Adipocyte (in vitro differentiated cells): ENCODE data around the gene PRSS12.
"Not testable (repeated sequence)": the region's sequence is repeated elsewhere in the genome, so short reads cannot be mapped to it uniquely, and the experiment has no call there.

Experiments
- DNase-seq: peaks from one replicate; pipeline ENCODE4 v3.0.0-alpha.2; 2015; ENCODE audit warnings: low read depth
- H3K27me3 ChIP-seq: replicated peaks from 2 replicates; pipeline ENCODE4 v1.7.0; 2013; ENCODE audit warnings: mild to moderate bottlenecking, low read length, moderate library complexity; ENCODE audit not compliant: control insufficient read depth, insufficient read depth
- H3K36me3 ChIP-seq: 2 replicates; pipeline ENCODE4 v1.7.0; 2013; ENCODE audit warnings: low read length, mild to moderate bottlenecking, moderate library complexity; ENCODE audit not compliant: control insufficient read depth, insufficient read depth, severe bottlenecking
- H3K4me1 ChIP-seq: 2 replicates; pipeline ENCODE4 v1.7.0; 2013; ENCODE audit warnings: mild to moderate bottlenecking, low read length, moderate library complexity; ENCODE audit not compliant: control insufficient read depth, insufficient read depth
- H3K4me3 ChIP-seq: 2 replicates; pipeline ENCODE4 v1.7.0; 2013; ENCODE audit warnings: mild to moderate bottlenecking, low read length, moderate library complexity
- H3K9ac ChIP-seq: 2 replicates; pipeline ENCODE4 v1.7.0; 2013; ENCODE audit warnings: mild to moderate bottlenecking, low read length, moderate library complexity
- H3K9me3 ChIP-seq: 2 replicates; pipeline ENCODE4 v1.7.0; 2013; ENCODE audit warnings: mild to moderate bottlenecking, low read length, moderate library complexity; ENCODE audit not compliant: control insufficient read depth

Gene PRSS12

DNA sequence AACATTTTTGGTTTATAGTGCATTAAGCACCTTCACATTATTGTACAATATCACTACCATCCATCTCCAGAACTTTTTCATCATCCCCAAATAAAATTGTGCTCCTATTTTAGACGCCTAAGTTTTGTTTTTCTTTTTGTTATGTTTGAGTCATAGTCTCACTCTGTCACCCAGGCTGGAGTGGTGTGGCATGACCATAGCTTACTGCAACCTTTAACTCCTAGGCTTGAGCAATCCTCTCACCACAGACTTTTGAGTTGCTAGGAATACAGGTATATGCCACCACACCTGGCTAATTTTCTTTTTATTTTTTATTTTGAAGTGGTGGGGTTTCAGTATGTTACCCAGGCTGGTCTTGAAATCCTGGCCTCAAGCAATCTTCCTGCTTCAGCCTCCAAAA lies 33.9 kb downstream of the PRSS12 start:
- no peaks in the 10 kb centered on the region for H3K27me3 ChIP-seq
- no peaks in the 10 kb centered on the region for H3K9me3 ChIP-seq
- H3K9ac ChIP-seq = no peak overlapping the region
- no peak overlapping the region for H3K4me3 ChIP-seq
- no peaks in the 10 kb centered on the region for H3K4me1 ChIP-seq
- no peaks in the 10 kb centered on the region for H3K36me3 ChIP-seq
- no peak for DNase-seq

DNA sequence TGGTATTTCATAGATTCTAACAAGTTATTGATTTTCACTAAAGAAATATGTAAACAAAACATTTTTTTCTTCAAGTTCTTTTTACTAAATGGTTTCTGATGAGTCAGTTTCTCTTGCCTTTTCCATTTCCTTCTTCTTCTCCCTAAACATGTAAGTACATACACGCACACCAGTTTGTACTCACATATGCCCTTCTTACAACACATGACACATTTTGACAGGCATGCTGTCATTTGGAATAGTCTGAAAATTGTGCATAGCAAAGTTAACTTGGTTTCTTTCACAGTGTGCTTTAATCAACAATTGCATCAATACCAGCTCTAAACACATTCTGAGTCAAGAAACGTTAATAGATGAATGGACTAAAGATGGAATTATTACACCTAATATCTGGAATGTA lies 35.1 kb downstream of the PRSS12 start:
- no peaks in the 10 kb centered on the region for H3K36me3 ChIP-seq
- no peak overlapping the region for H3K9ac ChIP-seq
- no peak overlapping the region for H3K4me3 ChIP-seq
- no peaks in the 10 kb centered on the region for H3K4me1 ChIP-seq
- DNase-seq = no peak
- no peaks in the 10 kb centered on the region for H3K27me3 ChIP-seq
- H3K9me3 ChIP-seq = no peaks in the 10 kb centered on the region

DNA sequence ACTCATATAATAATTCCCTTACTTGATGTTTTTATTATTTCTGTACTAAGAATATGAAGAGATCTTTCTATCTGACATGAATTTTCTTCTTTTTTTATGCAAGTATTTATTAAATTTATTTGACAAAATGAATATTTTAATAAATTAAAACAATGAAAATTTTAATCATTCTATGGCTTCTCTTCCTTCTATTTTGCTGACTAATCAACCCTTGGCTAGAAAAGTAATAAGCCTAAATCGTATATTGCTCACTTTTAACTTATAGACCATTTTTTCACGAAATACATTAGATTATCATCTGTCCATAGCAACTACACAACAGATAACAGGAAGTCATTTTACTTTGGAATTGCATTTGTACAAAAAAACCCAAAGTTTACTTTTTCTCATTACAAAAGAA lies 38.6 kb downstream of the PRSS12 start:
- Histone ChIP-seq H3K36me3 (no peaks in the 10 kb centered on the region), H3K9ac (no peak overlapping the region), H3K4me3 (no peak overlapping the region), H3K9me3 (no peaks in the 10 kb centered on the region), H3K4me1 (no peaks in the 10 kb centered on the region), H3K27me3 (no peaks in the 10 kb centered on the region)
- no peak for DNase-seq

DNA sequence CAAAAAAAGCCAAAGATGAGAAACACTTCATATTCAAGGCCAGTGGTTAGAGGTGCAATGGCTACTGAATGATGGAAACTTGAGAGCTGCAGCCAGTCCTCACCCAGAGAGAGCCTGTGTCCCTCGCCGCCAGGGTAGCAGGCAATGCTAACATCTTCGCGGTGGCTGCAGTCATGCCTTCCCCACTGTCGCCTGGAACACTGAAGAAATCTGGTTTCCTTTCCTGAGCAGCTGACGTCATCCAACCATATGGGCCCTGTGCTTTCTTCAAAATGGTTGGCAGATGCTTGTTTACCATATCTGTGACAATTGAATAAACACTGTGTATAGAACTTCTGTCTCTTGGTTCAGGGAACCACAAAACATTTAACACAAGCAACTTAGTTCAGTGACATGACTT lies 39.7 kb downstream of the PRSS12 start:
- no peak for DNase-seq

DNA sequence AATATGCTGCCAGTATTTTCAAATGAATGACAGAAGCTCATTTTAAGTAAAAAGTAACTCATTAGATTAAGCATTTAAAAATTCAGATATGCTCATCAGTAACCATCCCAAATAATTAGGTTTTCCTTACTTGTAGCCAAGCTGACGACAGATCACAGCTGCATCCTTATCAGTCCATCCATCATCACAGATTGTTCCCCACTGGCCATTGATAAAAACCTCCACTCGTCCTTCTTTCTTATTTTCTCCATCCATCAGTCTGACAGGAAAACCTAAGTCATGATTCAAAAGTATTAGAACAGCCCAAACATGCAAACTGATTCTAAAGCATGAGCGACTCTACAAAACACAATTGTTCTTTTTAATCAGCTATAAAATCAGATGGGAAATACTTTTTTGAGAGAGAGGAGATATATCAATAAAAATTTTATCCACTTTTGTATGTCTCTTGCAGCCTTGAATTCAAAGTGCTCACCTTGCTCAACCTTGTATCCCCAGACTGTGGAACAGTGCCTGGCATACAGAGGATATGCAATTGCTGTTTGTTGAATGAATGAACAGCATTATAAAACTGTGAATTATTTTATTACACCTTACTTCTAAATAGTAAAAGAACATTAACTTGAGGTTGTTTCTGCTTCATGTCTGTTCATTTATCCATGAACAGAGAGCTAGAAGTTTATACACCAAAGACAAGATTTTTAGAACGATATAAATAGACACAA lies 44.3 kb downstream of the PRSS12 start:
- no peak overlapping the region for H3K4me3 ChIP-seq
- H3K27me3 ChIP-seq = no peaks in the 10 kb centered on the region
- DNase-seq = no peak
- H3K36me3 ChIP-seq = no peaks in the 10 kb centered on the region
- no peak overlapping the region for H3K9ac ChIP-seq
- H3K4me1 ChIP-seq = no peaks in the 10 kb centered on the region
- H3K9me3 ChIP-seq = no peaks in the 10 kb centered on the region

More for the DNA sequence above, 39.7 kb downstream of the PRSS12 start:
- H3K4me1 ChIP-seq = no peaks in the 10 kb centered on the region
- H3K36me3 ChIP-seq = no peaks in the 10 kb centered on the region
- no peak overlapping the region for H3K4me3 ChIP-seq
- no peaks in the 10 kb centered on the region for H3K9me3 ChIP-seq
- no peaks in the 10 kb centered on the region for H3K27me3 ChIP-seq
- H3K9ac ChIP-seq = no peak overlapping the region

DNA sequence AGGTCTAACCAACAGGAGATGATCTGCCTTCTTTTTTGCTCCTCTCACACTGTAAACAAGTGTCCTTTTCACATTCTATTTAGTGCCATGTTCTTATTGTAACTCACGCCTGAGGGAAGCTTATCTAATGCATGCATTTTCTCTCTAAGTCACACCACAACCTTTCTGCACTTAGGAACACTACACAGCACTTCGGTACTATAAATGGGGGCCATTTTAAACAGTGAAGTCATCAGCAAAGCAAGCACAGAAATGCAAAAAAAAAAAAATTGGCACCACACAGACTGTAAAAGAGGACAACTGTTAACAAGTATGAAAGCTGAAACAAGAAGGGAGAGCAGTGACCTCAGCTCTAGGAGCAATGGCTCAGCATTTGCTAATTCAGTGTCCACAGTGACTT lies 45.2 kb downstream of the PRSS12 start:
- H3K9me3 ChIP-seq = no peaks in the 10 kb centered on the region
- no peaks in the 10 kb centered on the region for H3K27me3 ChIP-seq
- DNase-seq = no peak
- H3K4me1 ChIP-seq = no peaks in the 10 kb centered on the region
- H3K36me3 ChIP-seq = no peaks in the 10 kb centered on the region
- no peak overlapping the region for H3K4me3 ChIP-seq
- no peak overlapping the region for H3K9ac ChIP-seq

DNA sequence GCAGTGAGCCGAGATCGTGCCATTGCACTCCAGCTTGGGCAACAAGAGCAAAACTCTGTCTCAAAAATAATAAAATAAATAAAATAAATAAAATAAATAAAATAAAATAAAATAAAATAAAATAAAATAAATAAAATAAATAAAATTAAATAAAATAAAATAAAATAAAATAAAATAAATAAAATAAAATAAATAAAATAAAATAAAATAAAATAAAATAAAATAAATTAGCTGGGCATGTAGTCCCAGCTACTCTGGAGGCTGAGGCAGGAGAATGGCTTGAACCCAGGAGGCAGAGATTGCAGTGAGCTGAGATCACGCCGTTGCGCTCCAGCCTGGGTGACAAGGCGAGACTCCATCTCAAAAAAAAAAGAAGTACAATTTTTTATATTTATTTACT lies 53.2 kb downstream of the PRSS12 start:
- H3K4me3 ChIP-seq = not testable (repeated sequence)

DNA sequence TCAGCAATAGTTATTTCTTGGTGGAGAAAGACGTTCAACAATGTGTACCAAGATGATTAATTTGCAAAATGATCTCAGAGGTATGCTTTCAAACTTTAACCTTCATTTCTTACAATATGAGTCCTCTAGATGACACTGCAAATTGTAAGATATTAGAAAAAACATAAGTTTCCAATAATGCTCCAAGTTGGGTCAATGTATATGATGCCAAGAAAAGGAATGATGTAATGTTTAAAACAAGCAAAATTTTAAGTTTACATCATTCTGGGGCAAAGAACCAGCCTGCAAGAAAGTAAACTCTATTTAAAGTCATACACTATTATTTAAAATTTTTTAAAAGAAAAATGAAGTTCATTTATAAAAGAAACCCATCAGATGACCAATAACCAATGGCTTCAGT lies 56.1 kb downstream of the PRSS12 start:
- DNase-seq = no peak
- Histone ChIP-seq H3K4me3 (no peak overlapping the region), H3K9ac (no peak overlapping the region), H3K27me3 (no peaks in the 10 kb centered on the region), H3K4me1 (no peaks in the 10 kb centered on the region), H3K9me3 (no peaks in the 10 kb centered on the region), H3K36me3 (no peaks in the 10 kb centered on the region)

More for the DNA sequence above, 53.2 kb downstream of the PRSS12 start:
- H3K9ac ChIP-seq, H3K27me3 ChIP-seq, DNase-seq, H3K4me1 ChIP-seq, H3K36me3 ChIP-seq, H3K9me3 ChIP-seq: not testable (repeated sequence)

DNA sequence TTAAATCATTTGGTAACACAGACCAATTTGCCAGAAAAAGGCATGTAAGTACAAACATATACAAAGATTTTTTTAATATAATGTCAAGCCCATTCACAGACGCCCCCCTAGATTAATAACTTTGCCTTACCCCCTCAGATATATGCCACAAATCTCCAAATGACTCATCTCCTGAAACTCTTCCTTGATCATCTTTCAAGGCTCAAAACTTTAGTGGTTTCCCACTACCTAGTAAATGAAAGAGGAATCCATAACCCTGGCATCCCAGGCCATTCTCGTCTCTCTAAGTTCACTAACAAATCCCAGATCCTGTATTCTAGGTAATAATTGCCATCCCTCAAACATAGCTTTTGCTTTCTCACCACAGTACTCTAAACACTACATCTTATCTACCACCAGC lies 61.9 kb downstream of the PRSS12 start:
- Histone ChIP-seq H3K36me3 (no peaks in the 10 kb centered on the region), H3K9ac (no peak overlapping the region), H3K27me3 (no peaks in the 10 kb centered on the region), H3K9me3 (no peaks in the 10 kb centered on the region), H3K4me1 (peaks cover 34% of the 10 kb centered on the region), H3K4me3 (no peak overlapping the region)
- peak; percentile 30 for DNase-seq

DNA sequence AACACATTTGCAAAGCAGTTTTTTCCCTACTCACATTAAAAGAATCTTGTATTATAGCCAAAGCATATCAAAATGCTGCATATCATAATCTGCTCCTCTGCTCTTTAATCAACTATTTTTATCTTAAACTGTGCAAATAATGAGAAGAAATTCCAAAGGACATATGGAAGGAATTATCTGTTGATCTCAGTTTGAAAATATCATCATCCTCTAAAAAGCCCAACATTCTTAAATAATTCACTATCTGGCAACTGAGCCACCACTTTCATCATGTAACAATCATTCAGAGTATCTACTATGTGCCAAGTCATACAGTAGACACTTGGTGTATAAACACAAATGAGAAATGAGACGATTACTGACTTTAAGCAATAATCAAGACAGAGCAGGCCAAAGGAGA lies 63.0 kb downstream of the PRSS12 start:
- DNase-seq = peak; percentile 91
- no peaks in the 10 kb centered on the region for H3K36me3 ChIP-seq
- no peaks in the 10 kb centered on the region for H3K27me3 ChIP-seq
- H3K4me3 ChIP-seq = peak overlapping the region; percentile 22
- H3K9ac ChIP-seq = peak overlapping the region; percentile 25
- H3K9me3 ChIP-seq = no peaks in the 10 kb centered on the region
- H3K4me1 ChIP-seq = peaks cover 34% of the 10 kb centered on the region

DNA sequence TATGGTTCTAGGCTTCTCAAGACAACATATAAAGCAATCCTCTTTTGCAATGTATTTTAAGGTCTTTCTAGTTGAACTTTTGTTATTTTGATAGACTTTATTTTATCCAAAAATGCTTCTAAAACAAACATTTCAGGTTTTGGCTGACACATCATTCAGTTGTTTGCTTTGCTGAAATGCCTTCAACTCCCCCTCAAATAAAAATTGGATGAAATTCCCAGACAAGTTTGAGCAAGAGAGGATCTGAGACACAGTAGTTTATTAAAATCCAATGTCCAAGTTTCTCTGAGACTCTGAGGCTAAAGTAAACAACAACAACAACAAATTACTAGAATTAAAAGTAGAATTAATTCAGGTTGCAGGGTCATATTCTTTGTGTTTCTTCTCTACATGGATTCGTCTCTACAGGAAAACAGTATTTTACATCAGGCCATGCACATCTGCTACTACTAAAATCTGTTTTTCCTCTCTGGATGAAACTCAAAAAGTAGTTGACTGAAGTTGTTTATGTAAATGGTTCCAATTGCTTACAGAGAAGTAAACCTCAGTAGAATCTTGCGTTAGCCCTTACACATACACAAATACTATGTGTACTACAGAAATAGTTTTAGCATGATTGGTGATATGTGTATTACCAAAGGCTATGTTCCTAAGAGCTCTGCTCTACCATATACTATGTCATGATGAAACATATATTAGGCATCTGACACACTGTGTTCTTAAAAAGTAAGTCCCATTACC lies 64.9 kb downstream of the PRSS12 start:
- Histone ChIP-seq H3K9me3 (no peaks in the 10 kb centered on the region), H3K27me3 (no peaks in the 10 kb centered on the region), H3K4me3 (no peak overlapping the region), H3K4me1 (peaks cover 50% of the 10 kb centered on the region), H3K9ac (no peak overlapping the region), H3K36me3 (no peaks in the 10 kb centered on the region)
- peak; percentile 86 for DNase-seq
